OCI-LY1 (cell line): ENCODE data around the gene NAA30.

Experiments
- H2AFZ ChIP-seq: fragments of 200-600 bp; sonication (generic), shearing (Covaris generic); 2 replicates; pipeline ENCODE4 v1.6.0; 2014; ENCODE audit warnings: antibody characterized with exemption, mild to moderate bottlenecking, low read length
- H3F3A ChIP-seq: fragments of 200-600 bp; sonication (generic), shearing (Covaris generic); 2 replicates; pipeline ENCODE4 v1.6.0; 2014; ENCODE audit warnings: mild to moderate bottlenecking, antibody characterized with exemption, low read length, moderate library complexity; ENCODE audit not compliant: insufficient read depth
- H3K27ac ChIP-seq: fragments of 200-600 bp; sonication (generic); 2 replicates; pipeline ENCODE4 v1.5.1; 2014; ENCODE audit warnings: low read length, mixed run types, mild to moderate bottlenecking, low read depth; ENCODE audit not compliant: poor library complexity, severe bottlenecking
- H3K27me3 ChIP-seq: fragments of 200-600 bp; sonication (generic); 2 replicates; pipeline ENCODE4 v1.6.0; 2014; ENCODE audit warnings: antibody characterized with exemption, mild to moderate bottlenecking, low read length, moderate library complexity; ENCODE audit not compliant: insufficient read depth
- H3K36me3 ChIP-seq: fragments of 200-600 bp; sonication (generic); 2 replicates; pipeline ENCODE4 v1.6.1; 2014; ENCODE audit warnings: mild to moderate bottlenecking, antibody characterized with exemption, low read length, moderate library complexity, mixed read lengths; ENCODE audit not compliant: insufficient read depth
- H3K4me1 ChIP-seq: fragments of 200-600 bp; sonication (generic); 2 replicates; pipeline ENCODE4 v1.5.1; 2014; ENCODE audit warnings: mild to moderate bottlenecking, low read length, moderate library complexity; ENCODE audit not compliant: insufficient read depth, severe bottlenecking
- H3K4me2 ChIP-seq: fragments of 200-600 bp; sonication (generic), shearing (Covaris generic); 2 replicates; pipeline ENCODE4 v1.6.1; 2014; ENCODE audit warnings: low read length
- H3K4me3 ChIP-seq: fragments of 200-600 bp; sonication (generic); 2 replicates; pipeline ENCODE4 v1.5.1; 2014; ENCODE audit warnings: low read length, low read depth, mild to moderate bottlenecking, mixed read lengths; ENCODE audit not compliant: poor library complexity, severe bottlenecking
- H3K79me2 ChIP-seq: fragments of 200-600 bp; shearing (Covaris generic); 2 replicates; pipeline ENCODE4 v1.6.1; 2016; ENCODE audit warnings: mixed run types, low read length, mixed read lengths; ENCODE audit not compliant: insufficient read depth
- H3K9ac ChIP-seq: fragments of 200-600 bp; sonication (generic), shearing (Covaris generic); 2 replicates; pipeline ENCODE4 v1.6.1; 2014; ENCODE audit warnings: mild to moderate bottlenecking, low read length, mixed read lengths
- H3K9me2 ChIP-seq: fragments of 200-600 bp; sonication (generic), shearing (Covaris generic); 2 replicates; pipeline ENCODE4 v1.6.1; 2014; ENCODE audit warnings: low read depth, mild to moderate bottlenecking, low read length, mixed read lengths
- H3K9me3 ChIP-seq: fragments of 200-600 bp; shearing (Covaris generic); 2 replicates; pipeline ENCODE4 v1.6.1; 2014; ENCODE audit warnings: low read length, mixed read lengths
- H4K20me1 ChIP-seq: fragments of 200-600 bp; sonication (generic), shearing (Covaris generic); 2 replicates; pipeline ENCODE4 v1.6.0; 2016; ENCODE audit warnings: mild to moderate bottlenecking, low read length; ENCODE audit not compliant: insufficient read depth
- CTCF ChIP-seq: fragments of 200-600 bp; sonication (generic), shearing (Covaris generic); IDR thresholded peaks from 2 replicates; pipeline ENCODE4 v1.5.1; 2017; ENCODE audit warnings: mild to moderate bottlenecking, antibody characterized with exemption, low read length, moderate library complexity, mixed read lengths
- EZH2 ChIP-seq: fragments of 200-600 bp; sonication (generic), shearing (Covaris generic); IDR thresholded peaks from 2 replicates; pipeline ENCODE4 v1.8.0; 2017; ENCODE audit warnings: borderline replicate concordance, mixed run types, mild to moderate bottlenecking, antibody characterized with exemption, low read length, moderate library complexity, mixed read lengths

Gene NAA30

DNA sequence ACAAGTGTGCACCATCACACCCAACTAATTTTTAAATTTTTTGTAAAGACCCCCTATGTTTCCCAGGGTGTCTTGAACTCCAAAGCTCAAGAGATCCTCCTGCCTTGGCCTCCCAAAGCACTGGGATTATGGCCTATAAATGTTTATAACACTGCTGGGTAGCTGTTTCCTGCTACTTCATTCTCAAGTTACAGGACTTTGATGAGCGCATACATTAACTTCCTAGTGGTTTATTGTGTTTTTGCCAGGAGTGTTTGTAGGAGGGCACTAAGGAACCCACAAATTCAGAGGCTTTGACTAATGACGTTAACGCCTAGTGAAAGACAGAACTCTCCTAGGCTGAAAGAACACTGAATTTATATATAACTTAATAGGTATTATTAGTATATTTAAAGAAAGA, 15.2 kb upstream of the NAA30 start:
- Histone ChIP-seq H4K20me1 (no peaks in the 10 kb centered on the region), H3K36me3 (no peaks in the 10 kb centered on the region), H3K79me2 (no peaks in the 10 kb centered on the region), H3F3A (no peaks in the 10 kb centered on the region), H3K4me3 (no peak overlapping the region), H3K9me2 (no peaks in the 10 kb centered on the region), H3K9ac (no peak overlapping the region), H3K27me3 (no peaks in the 10 kb centered on the region), H3K9me3 (no peaks in the 10 kb centered on the region), H3K27ac (no peak overlapping the region), H3K4me1 (no peaks in the 10 kb centered on the region), H3K4me2 (no peak overlapping the region), H2AFZ (no peak overlapping the region)
- TF ChIP-seq CTCF (no peak), EZH2 (no peak)

DNA sequence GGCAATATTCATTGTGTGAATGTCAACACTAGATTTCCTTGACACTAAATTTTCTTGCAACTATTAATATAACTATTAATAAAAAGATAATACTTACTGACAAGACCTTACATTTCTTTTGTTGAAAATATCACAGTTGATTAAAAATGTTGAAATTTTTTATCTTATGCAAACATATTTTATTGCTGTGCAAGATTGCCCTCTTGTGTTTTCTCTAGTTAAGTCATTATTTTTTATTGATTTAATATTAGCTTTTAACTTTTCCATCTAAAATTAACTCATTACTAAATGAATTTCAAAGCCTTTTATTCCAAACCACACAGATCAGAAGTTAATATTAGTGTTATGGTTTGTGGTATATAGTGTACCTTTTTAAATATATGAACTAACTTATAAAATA, 11.7 kb upstream of the NAA30 start:
- Histone ChIP-seq H3F3A (no peaks in the 10 kb centered on the region), H2AFZ (no peak overlapping the region), H3K27me3 (no peaks in the 10 kb centered on the region), H3K27ac (no peak overlapping the region), H3K4me3 (no peak overlapping the region), H3K9ac (no peak overlapping the region), H3K4me1 (no peaks in the 10 kb centered on the region), H3K9me3 (no peaks in the 10 kb centered on the region), H4K20me1 (no peaks in the 10 kb centered on the region), H3K9me2 (no peaks in the 10 kb centered on the region), H3K36me3 (no peaks in the 10 kb centered on the region), H3K4me2 (no peak overlapping the region), H3K79me2 (no peaks in the 10 kb centered on the region)
- TF ChIP-seq EZH2 (no peak), CTCF (no peak)

- H3F3A ChIP-seq, result no peaks in the 10 kb centered on the region
- H4K20me1 ChIP-seq, result no peaks in the 10 kb centered on the region
- no peaks in the 10 kb centered on the region for H3K9me3 ChIP-seq
- H3K9ac ChIP-seq, result no peak overlapping the region
- H3K79me2 ChIP-seq, result no peaks in the 10 kb centered on the region
- H2AFZ ChIP-seq, result no peak overlapping the region
- no peak overlapping the region for H3K27ac ChIP-seq
- no peaks in the 10 kb centered on the region for H3K9me2 ChIP-seq
- no peaks in the 10 kb centered on the region for H3K4me1 ChIP-seq
- no peak overlapping the region for H3K4me3 ChIP-seq
- no peak overlapping the region for H3K4me2 ChIP-seq
- TF ChIP-seq EZH2 (no peak), CTCF (no peak)
- no peaks in the 10 kb centered on the region for H3K27me3 ChIP-seq
- no peaks in the 10 kb centered on the region for H3K36me3 ChIP-seq
Observed at GRCh38 chr14:57380935-57381334, 9.5 kb upstream of the NAA30 start.
